ENCODE measurements around the gene TGM3. TPM values are rescaled to one million over a fixed set of nuclear protein-coding genes. Genes with fewer than 3 reads are reported as not detected.

Gene TGM3
- polyA plus RNA-seq, 3 donors: not detected

GRCh38 chr20:2363587-2363986 is 67.8 kb downstream of the TGM3 start:
- WGBS (ENCODE audit: insufficient coverage): no CpG with 5 or more reads among the region's 1 CpG

GRCh38 chr20:2364044-2364443 is 68.2 kb downstream of the TGM3 start:
- Mint-ChIP-seq H3K4me1 (no peaks in the 10 kb centered on the region), H3K27me3 (ENCODE audit: low read depth in 3 of 3) (peaks cover 21 to 60% (median 33%) of the 10 kb centered on the region in 3 donors), H3K27ac (no peak overlapping the region), H3K9me3 (peaks cover 7 to 27% (median 17%) of the 10 kb centered on the region in 7 donors), H3K4me3 (no peak overlapping the region), H3K36me3 (no peaks in the 10 kb centered on the region)
- intact Hi-C loops (cut with micrococcal nuclease): no loop called here
- no peaks in the 10 kb centered on the region for H3K36me3 ChIP-seq (replicated peaks in 1 of 2; ENCODE audit: control insufficient read depth in 1 of 2, insufficient read depth in 2 of 2, low read length in 2 of 2)
- no peak overlapping the region for H3K4me2 ChIP-seq (replicated peaks; ENCODE audit: extremely low read depth, low read length, poor library complexity, severe bottlenecking)
- DNase-seq: no peak
- no peak overlapping the region for H3K9ac ChIP-seq (ENCODE audit: insufficient read depth, low read length, poor library complexity, severe bottlenecking)
- no peak overlapping the region for H2AFZ ChIP-seq (ENCODE audit: insufficient read depth, low read depth, low read length, poor library complexity, severe bottlenecking)
- no peak for TF ChIP-seq CTCF (IDR thresholded peaks at IDR 0.05)
- H4K20me1 ChIP-seq (ENCODE audit: insufficient read depth, low read length): no peaks in the 10 kb centered on the region
- H3K27me3 ChIP-seq (ENCODE audit: control insufficient read depth in 2 of 2, insufficient read depth in 2 of 2, low read length in 2 of 2): peaks cover 22 to 36% of the 10 kb centered on the region in 2 donors
- H3K4me3 ChIP-seq (replicated peaks in 1 of 3; ENCODE audit: low read depth in 2 of 3, low read length in 3 of 3): no peak overlapping the region
- H3K9me3 ChIP-seq (replicated peaks in 1 of 2; ENCODE audit: control insufficient read depth in 1 of 2, insufficient read depth in 1 of 2, low read length in 2 of 2): no peaks in the 10 kb centered on the region
- no peak overlapping the region for H3K27ac ChIP-seq (ENCODE audit: low read depth in 1 of 2, low read length in 2 of 2)
- WGBS (ENCODE audit: insufficient coverage): no CpG with 5 or more reads among the region's 4 CpGs
- no peaks in the 10 kb centered on the region for H3K4me1 ChIP-seq (ENCODE audit: control insufficient read depth in 1 of 2, insufficient read depth in 2 of 2, low read length in 2 of 2)
- H3K79me2 ChIP-seq (ENCODE audit: insufficient read depth, low read length): no peaks in the 10 kb centered on the region

More at GRCh38 chr20:2363587-2363986, 67.8 kb downstream of the TGM3 start:
- no peaks in the 10 kb centered on the region for H3K4me1 Mint-ChIP-seq
- Histone ChIP-seq H3K4me3 (replicated peaks in 1 of 3; ENCODE audit: low read depth in 2 of 3, low read length in 3 of 3) (no peak overlapping the region), H3K27ac (ENCODE audit: low read depth in 1 of 2, low read length in 2 of 2) (no peak overlapping the region), H3K36me3 (replicated peaks in 1 of 2; ENCODE audit: control insufficient read depth in 1 of 2, insufficient read depth in 2 of 2, low read length in 2 of 2) (no peaks in the 10 kb centered on the region), H2AFZ (ENCODE audit: insufficient read depth, low read depth, low read length, poor library complexity, severe bottlenecking) (no peak overlapping the region), H3K9me3 (replicated peaks in 1 of 2; ENCODE audit: control insufficient read depth in 1 of 2, insufficient read depth in 1 of 2, low read length in 2 of 2) (no peaks in the 10 kb centered on the region), H4K20me1 (ENCODE audit: insufficient read depth, low read length) (no peaks in the 10 kb centered on the region), H3K4me1 (ENCODE audit: control insufficient read depth in 1 of 2, insufficient read depth in 2 of 2, low read length in 2 of 2) (no peaks in the 10 kb centered on the region), H3K79me2 (ENCODE audit: insufficient read depth, low read length) (no peaks in the 10 kb centered on the region), H3K27me3 (ENCODE audit: control insufficient read depth in 2 of 2, insufficient read depth in 2 of 2, low read length in 2 of 2) (peaks cover 20 to 33% of the 10 kb centered on the region in 2 donors), H3K4me2 (replicated peaks; ENCODE audit: extremely low read depth, low read length, poor library complexity, severe bottlenecking) (no peak overlapping the region), H3K9ac (ENCODE audit: insufficient read depth, low read length, poor library complexity, severe bottlenecking) (no peak overlapping the region)
- peak overlapping the region in 1 of 2 donors; percentile 46 for H3K4me3 Mint-ChIP-seq
- TF ChIP-seq CTCF (IDR thresholded peaks at IDR 0.05): no peak
- intact Hi-C loops (cut with micrococcal nuclease): no loop called here
- DNase-seq: no peak
- H3K9me3 Mint-ChIP-seq: peaks cover 7 to 26% (median 16%) of the 10 kb centered on the region in 7 donors
- peaks cover 24 to 58% (median 33%) of the 10 kb centered on the region in 3 donors for H3K27me3 Mint-ChIP-seq (ENCODE audit: low read depth in 3 of 3)
- no peak overlapping the region for H3K27ac Mint-ChIP-seq
- H3K36me3 Mint-ChIP-seq: no peaks in the 10 kb centered on the region

Data from CD14-positive monocyte (primary cell).